HL-60/S4 treated with phorbol 12-myristate 13-acetate at 8.2 ng/mL for 4 days and 3 days (cell line): Measurements from ENCODE around the gene TRAIP.
"Not testable (repeated sequence)": the region's sequence is repeated elsewhere in the genome, so short reads cannot be mapped to it uniquely, and the experiment has no call there.

ENCODE experiments used
- in situ Hi-C: fragments of 300-500 bp; cut with MboI; formaldehyde crosslinking; loops from 2 replicates; pipeline ENCODE4 v1.15.0; 2022; ENCODE audit warnings: low sequenced_read_pairs

The TRAIP gene

GRCh38 chr3:49831341-49831740 lies 25.0 kb downstream of the TRAIP start:
- in situ Hi-C loops = no loop called here

GRCh38 chr3:49826016-49826415 lies 30.3 kb downstream of the TRAIP start:
- in situ Hi-C loops = no loop called here

- in situ Hi-C loops = not testable (repeated sequence)
Measured at GRCh38 chr3:49823131-49823530, 33.2 kb downstream of the TRAIP start.

- in situ Hi-C loops = no loop called here
Measured at GRCh38 chr3:49813497-49814174, 42.7 kb downstream of the TRAIP start, which contains the start of gene UBA7. Gene UBA7, minus strand, starts transcription at chr3:49813953. Its CDS starts 166 bp downstream, at chr3:49813787.

GRCh38 chr3:49812916-49813496 lies 43.4 kb downstream of the TRAIP start:
- in situ Hi-C loops = no loop called here

GRCh38 chr3:49807431-49808114 lies 48.8 kb downstream of the TRAIP start:
- in situ Hi-C loops = no loop called here

- in situ Hi-C loops = no loop called here
Measured at GRCh38 chr3:49806850-49807249, 49.5 kb downstream of the TRAIP start.

- in situ Hi-C loops = no loop called here
Measured at GRCh38 chr3:49805897-49806701, 50.3 kb downstream of the TRAIP start.

- in situ Hi-C loops = no loop called here
Measured at GRCh38 chr3:49805367-49805782, 51.0 kb downstream of the TRAIP start.

GRCh38 chr3:49804141-49805041 lies 52.0 kb downstream of the TRAIP start:
- in situ Hi-C loops = no loop called here

GRCh38 chr3:49803465-49804140 lies 52.8 kb downstream of the TRAIP start:
- in situ Hi-C loops = no loop called here

GRCh38 chr3:49802719-49803464 lies 53.5 kb downstream of the TRAIP start, which contains the start of gene INKA1:
Gene INKA1, plus strand, starts transcription at chr3:49803261. Its CDS starts 132 bp downstream, at chr3:49803393.
- in situ Hi-C loops = no loop called here

GRCh38 chr3:49801160-49801559 lies 55.2 kb downstream of the TRAIP start:
- in situ Hi-C loops = no loop called here

GRCh38 chr3:49799761-49800160 lies 56.6 kb downstream of the TRAIP start, which contains the start of gene CDHR4:
Gene CDHR4, minus strand, starts transcription at chr3:49799873. Its CDS starts 61 bp downstream, at chr3:49799812.
- in situ Hi-C loops = no loop called here

GRCh38 chr3:49799105-49799504 lies 57.3 kb downstream of the TRAIP start:
- in situ Hi-C loops = no loop called here

GRCh38 chr3:49794926-49795905 lies 61.1 kb downstream of the TRAIP start:
- in situ Hi-C loops = no loop called here

- in situ Hi-C loops = no loop called here
Measured at GRCh38 chr3:49794431-49794830, 61.9 kb downstream of the TRAIP start.
